Measurements from ENCODE around the gene NEK11. TPM values are rescaled to one million over a fixed set of nuclear protein-coding genes. Genes with fewer than 3 reads are reported as not detected.

The NEK11 gene
- total RNA-seq, 1 donor = 14.5 TPM

DNA sequence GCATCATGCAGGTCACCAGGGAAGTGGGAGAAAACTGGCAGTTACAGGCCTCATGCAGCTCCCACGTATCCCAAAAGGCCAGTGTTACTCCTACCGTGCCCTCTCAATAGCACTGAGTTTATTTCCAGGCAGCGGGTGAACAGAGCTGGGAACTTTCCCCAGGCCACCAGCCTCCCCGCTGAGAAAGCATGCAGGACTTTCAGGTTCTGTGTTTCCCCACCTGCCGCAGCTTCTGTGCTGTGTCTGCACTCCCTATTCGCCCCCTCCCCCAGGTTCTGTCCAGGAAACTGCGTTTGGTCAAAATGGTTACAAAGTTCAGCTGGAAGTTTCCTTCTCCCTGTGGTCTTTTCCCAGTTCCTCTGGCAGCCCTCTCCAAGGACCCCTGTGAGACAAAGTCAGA lies 21.4 kb downstream of the NEK11 start:
- no peak overlapping the region for H2AFZ ChIP-seq (ENCODE audit: low read length)
- no peaks in the 10 kb centered on the region for H3K79me2 ChIP-seq (ENCODE audit: insufficient read depth, low read length)
- no peaks in the 10 kb centered on the region for H3K9me3 ChIP-seq (ENCODE audit: low read depth, low read length)
- H3K4me2 ChIP-seq (ENCODE audit: insufficient read depth, low read length) = no peak overlapping the region
- H3K27ac ChIP-seq (ENCODE audit: low read depth, low read length) = no peak overlapping the region
- H3K4me1 ChIP-seq (ENCODE audit: insufficient read depth, low read length) = no peaks in the 10 kb centered on the region
- no peaks in the 10 kb centered on the region for H3K27me3 ChIP-seq (ENCODE audit: insufficient read depth, low read length)
- TF ChIP-seq, protein P1, sequence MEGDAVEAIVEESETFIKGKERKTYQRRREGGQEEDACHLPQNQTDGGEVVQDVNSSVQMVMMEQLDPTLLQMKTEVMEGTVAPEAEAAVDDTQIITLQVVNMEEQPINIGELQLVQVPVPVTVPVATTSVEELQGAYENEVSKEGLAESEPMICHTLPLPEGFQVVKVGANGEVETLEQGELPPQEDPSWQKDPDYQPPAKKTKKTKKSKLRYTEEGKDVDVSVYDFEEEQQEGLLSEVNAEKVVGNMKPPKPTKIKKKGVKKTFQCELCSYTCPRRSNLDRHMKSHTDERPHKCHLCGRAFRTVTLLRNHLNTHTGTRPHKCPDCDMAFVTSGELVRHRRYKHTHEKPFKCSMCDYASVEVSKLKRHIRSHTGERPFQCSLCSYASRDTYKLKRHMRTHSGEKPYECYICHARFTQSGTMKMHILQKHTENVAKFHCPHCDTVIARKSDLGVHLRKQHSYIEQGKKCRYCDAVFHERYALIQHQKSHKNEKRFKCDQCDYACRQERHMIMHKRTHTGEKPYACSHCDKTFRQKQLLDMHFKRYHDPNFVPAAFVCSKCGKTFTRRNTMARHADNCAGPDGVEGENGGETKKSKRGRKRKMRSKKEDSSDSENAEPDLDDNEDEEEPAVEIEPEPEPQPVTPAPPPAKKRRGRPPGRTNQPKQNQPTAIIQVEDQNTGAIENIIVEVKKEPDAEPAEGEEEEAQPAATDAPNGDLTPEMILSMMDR (IDR thresholded peaks at IDR 0.05; ENCODE audit: extremely low read depth, low read depth, low read length) = no peak
- no peaks in the 10 kb centered on the region for H4K20me1 ChIP-seq (ENCODE audit: insufficient read depth, low read length)
- H3K36me3 ChIP-seq (ENCODE audit: insufficient read depth, low read length) = no peaks in the 10 kb centered on the region
- no peak overlapping the region for H3K4me3 ChIP-seq (ENCODE audit: insufficient read depth, low read length)
- DNase-seq (ENCODE audit: insufficient read length, low spot score, missing footprints) = no peak

DNA sequence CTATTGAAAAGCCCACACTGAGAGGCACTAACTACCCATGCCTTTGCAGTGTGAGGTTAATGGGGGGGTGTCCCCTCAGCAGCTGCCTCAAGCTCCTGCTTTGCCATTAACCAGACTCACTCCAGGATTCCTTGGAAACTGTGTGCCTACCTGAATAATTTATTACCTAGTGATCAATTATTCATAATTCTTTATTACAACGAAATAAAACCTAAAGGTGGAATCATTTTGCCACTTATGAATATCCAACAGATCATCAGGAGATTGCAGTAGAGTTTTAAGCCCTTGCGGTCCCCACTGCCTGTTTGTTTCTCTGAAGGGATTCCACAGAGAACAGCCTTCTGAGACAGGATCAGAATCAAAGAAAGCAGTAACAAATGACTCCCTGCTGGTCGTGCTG lies 23.3 kb downstream of the NEK11 start:
- Histone ChIP-seq H3K79me2 (ENCODE audit: insufficient read depth, low read length) (no peaks in the 10 kb centered on the region), H4K20me1 (ENCODE audit: insufficient read depth, low read length) (no peaks in the 10 kb centered on the region), H3K9me3 (ENCODE audit: low read depth, low read length) (no peaks in the 10 kb centered on the region), H3K4me2 (ENCODE audit: insufficient read depth, low read length) (no peak overlapping the region), H3K36me3 (ENCODE audit: insufficient read depth, low read length) (no peaks in the 10 kb centered on the region), H2AFZ (ENCODE audit: low read length) (no peak overlapping the region), H3K4me3 (ENCODE audit: insufficient read depth, low read length) (no peak overlapping the region), H3K27me3 (ENCODE audit: insufficient read depth, low read length) (no peaks in the 10 kb centered on the region), H3K4me1 (ENCODE audit: insufficient read depth, low read length) (no peaks in the 10 kb centered on the region), H3K27ac (ENCODE audit: low read depth, low read length) (no peak overlapping the region)
- TF ChIP-seq, protein P1 (IDR thresholded peaks at IDR 0.05; ENCODE audit: extremely low read depth, low read depth, low read length) = no peak
- no peak for DNase-seq (ENCODE audit: insufficient read length, low spot score, missing footprints)

DNA sequence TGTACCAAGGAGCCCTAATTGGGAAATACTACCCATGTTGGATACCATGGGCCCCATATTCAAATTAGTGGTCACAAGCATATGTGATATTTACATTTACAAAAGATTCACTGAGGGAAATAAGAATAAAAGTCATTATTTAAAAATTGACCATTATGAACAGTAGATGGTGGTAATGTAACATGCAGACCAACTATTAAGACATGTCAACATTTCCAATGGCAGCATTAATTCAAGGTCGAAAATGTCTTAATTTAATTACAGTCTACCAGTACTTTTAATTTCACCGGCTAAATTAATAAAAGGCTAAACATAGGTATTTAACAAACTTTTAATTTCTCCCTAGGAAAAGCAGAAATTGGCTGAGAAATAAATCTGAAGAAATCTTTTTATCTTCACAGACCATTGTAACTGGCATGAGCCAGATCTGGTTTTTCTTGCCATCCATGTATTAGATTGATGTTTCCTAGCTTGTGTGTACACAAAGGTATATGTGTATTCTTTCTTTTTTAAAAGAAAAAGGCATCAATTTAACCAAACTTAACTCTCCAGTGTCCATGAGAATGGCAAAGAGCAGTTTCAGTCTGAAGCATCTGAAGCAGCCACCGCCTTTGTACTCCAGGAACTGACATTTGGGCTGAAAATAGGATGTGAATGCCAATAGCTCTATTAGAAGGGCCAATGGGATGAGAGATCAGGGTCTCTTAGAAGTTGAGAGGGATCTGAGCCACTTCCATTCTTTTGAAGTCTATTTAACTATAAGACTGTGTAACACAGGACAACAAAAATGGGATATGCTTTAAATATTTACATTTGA lies 26.6 kb downstream of the NEK11 start:
- Histone ChIP-seq H3K27me3 (ENCODE audit: insufficient read depth, low read length) (no peaks in the 10 kb centered on the region), H4K20me1 (ENCODE audit: insufficient read depth, low read length) (no peaks in the 10 kb centered on the region), H3K9me3 (ENCODE audit: low read depth, low read length) (no peaks in the 10 kb centered on the region), H3K4me2 (ENCODE audit: insufficient read depth, low read length) (no peak overlapping the region), H3K36me3 (ENCODE audit: insufficient read depth, low read length) (no peaks in the 10 kb centered on the region), H3K4me3 (ENCODE audit: insufficient read depth, low read length) (no peak overlapping the region), H3K79me2 (ENCODE audit: insufficient read depth, low read length) (no peaks in the 10 kb centered on the region), H3K4me1 (ENCODE audit: insufficient read depth, low read length) (no peaks in the 10 kb centered on the region), H2AFZ (ENCODE audit: low read length) (no peak overlapping the region), H3K27ac (ENCODE audit: low read depth, low read length) (no peak overlapping the region)
- TF ChIP-seq, protein P1 (IDR thresholded peaks at IDR 0.05; ENCODE audit: extremely low read depth, low read depth, low read length) = peak; percentile 42
- DNase-seq (ENCODE audit: insufficient read length, low spot score, missing footprints) = no peak

DNA sequence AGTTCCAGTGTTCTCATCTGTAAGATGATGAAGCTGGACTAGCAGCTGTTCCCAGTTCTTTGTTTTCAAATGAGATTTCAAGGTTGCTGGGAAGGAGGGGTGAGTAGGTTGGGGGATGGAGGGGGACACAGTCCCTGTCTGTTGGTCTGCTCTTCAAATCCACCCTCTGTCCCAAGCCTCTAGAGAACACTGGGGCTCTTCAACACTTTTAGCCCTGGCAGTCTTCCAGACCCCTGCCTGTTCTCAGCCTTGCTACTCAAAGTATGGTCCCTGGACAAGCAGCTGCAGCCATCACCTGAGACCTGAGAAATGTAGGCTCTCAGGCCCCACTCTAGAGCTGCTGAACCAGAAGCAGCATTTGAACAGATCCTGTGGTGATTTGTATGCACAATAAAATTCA lies 41.3 kb downstream of the NEK11 start:
- no peaks in the 10 kb centered on the region for H3K9me3 ChIP-seq (ENCODE audit: low read depth, low read length)

More for the DNA sequence above, 41.3 kb downstream of the NEK11 start:
- H3K4me2 ChIP-seq (ENCODE audit: insufficient read depth, low read length) = no peak overlapping the region
- no peaks in the 10 kb centered on the region for H3K36me3 ChIP-seq (ENCODE audit: insufficient read depth, low read length)
- peaks cover 11% of the 10 kb centered on the region for H3K4me1 ChIP-seq (ENCODE audit: insufficient read depth, low read length)
- no peak overlapping the region for H3K4me3 ChIP-seq (ENCODE audit: insufficient read depth, low read length)
- H3K27ac ChIP-seq (ENCODE audit: low read depth, low read length) = no peak overlapping the region
- H3K27me3 ChIP-seq (ENCODE audit: insufficient read depth, low read length) = no peaks in the 10 kb centered on the region
- TF ChIP-seq, protein P1 (IDR thresholded peaks at IDR 0.05; ENCODE audit: extremely low read depth, low read depth, low read length) = no peak
- no peaks in the 10 kb centered on the region for H3K79me2 ChIP-seq (ENCODE audit: insufficient read depth, low read length)
- no peak overlapping the region for H2AFZ ChIP-seq (ENCODE audit: low read length)
- no peak for DNase-seq (ENCODE audit: insufficient read length, low spot score, missing footprints)
- H4K20me1 ChIP-seq (ENCODE audit: insufficient read depth, low read length) = no peaks in the 10 kb centered on the region

All from osteoblast (primary cell).